HEK293T (cell line): ENCODE data around the gene GARRE1.

Experiments
- ARNT ChIP-seq: fragments of 450-650 bp; IDR thresholded peaks from 2 replicates; pipeline ENCODE4 v1.6.1; 2017; ENCODE audit warnings: mild to moderate bottlenecking
- BHLHE40 ChIP-seq: fragments of 450-650 bp; IDR thresholded peaks from 2 replicates; pipeline ENCODE4 v1.6.1; 2016; ENCODE audit warnings: mild to moderate bottlenecking, moderate library complexity, borderline replicate concordance
- ELF4 ChIP-seq: fragments of 450-650 bp; IDR thresholded peaks from 2 replicates; pipeline ENCODE4 v1.6.1; 2017; ENCODE audit warnings: antibody characterized with exemption
- FOXA1 ChIP-seq: fragments of 450-650 bp; IDR thresholded peaks from 2 replicates; pipeline ENCODE4 v1.6.1; 2016; ENCODE audit warnings: mild to moderate bottlenecking
- FOXK2 ChIP-seq: fragments of 450-650 bp; IDR thresholded peaks from 2 replicates; pipeline ENCODE4 v1.6.1; 2016; ENCODE audit warnings: mild to moderate bottlenecking
- FOXM1 ChIP-seq: fragments of 450-650 bp; IDR thresholded peaks from 2 replicates; pipeline ENCODE4 v1.6.1; 2017; ENCODE audit warnings: mild to moderate bottlenecking, borderline replicate concordance
- HDGF ChIP-seq: fragments of 450-650 bp; IDR thresholded peaks from 2 replicates; pipeline ENCODE4 v1.6.1; 2017; ENCODE audit warnings: antibody characterized with exemption, borderline replicate concordance
- L3MBTL2 ChIP-seq: fragments of 450-650 bp; conservative IDR thresholded peaks from 2 replicates; pipeline ENCODE4 v1.6.1; 2016; ENCODE audit warnings: mild to moderate bottlenecking
- LEF1 ChIP-seq: fragments of 450-650 bp; IDR thresholded peaks from 2 replicates; pipeline ENCODE4 v1.6.1; 2017; ENCODE audit warnings: mild to moderate bottlenecking, borderline replicate concordance
- NFRKB ChIP-seq: fragments of 450-650 bp; IDR thresholded peaks from 2 replicates; pipeline ENCODE4 v1.6.1; 2016; ENCODE audit warnings: mild to moderate bottlenecking, moderate library complexity
- SP1 ChIP-seq: fragments of 450-650 bp; IDR thresholded peaks from 2 replicates; pipeline ENCODE4 v1.6.1; 2017
- TARDBP ChIP-seq: fragments of 450-650 bp; IDR thresholded peaks from 2 replicates; pipeline ENCODE4 v1.6.1; 2016
- ZNF384 ChIP-seq: fragments of 450-650 bp; IDR thresholded peaks from 2 replicates; pipeline ENCODE4 v1.6.1; 2016
- TF ChIP-seq, protein P1 (sequence below): fragments of 450-650 bp; IDR thresholded peaks from 2 replicates; pipeline ENCODE4 v1.6.1; 2016

GRCh38 chr19:34209726-34210125, 44.6 kb upstream of the GARRE1 start:
- TF ChIP-seq SP1 (no peak), FOXM1 (no peak), HDGF (no peak), L3MBTL2 (no peak), BHLHE40 (no peak), TARDBP (no peak), ZNF384 (no peak), FOXK2 (no peak), ELF4 (no peak), LEF1 (no peak), FOXA1 (no peak), ARNT (no peak), NFRKB (no peak)
- TF ChIP-seq, protein P1, sequence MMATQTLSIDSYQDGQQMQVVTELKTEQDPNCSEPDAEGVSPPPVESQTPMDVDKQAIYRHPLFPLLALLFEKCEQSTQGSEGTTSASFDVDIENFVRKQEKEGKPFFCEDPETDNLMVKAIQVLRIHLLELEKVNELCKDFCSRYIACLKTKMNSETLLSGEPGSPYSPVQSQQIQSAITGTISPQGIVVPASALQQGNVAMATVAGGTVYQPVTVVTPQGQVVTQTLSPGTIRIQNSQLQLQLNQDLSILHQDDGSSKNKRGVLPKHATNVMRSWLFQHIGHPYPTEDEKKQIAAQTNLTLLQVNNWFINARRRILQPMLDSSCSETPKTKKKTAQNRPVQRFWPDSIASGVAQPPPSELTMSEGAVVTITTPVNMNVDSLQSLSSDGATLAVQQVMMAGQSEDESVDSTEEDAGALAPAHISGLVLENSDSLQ, result no peak
